ENCODE data around the gene ABCB11.
"Not testable (repeated sequence)": the region's sequence is repeated elsewhere in the genome, so short reads cannot be mapped to it uniquely, and the experiment has no call there.

The ABCB11 gene

DNA sequence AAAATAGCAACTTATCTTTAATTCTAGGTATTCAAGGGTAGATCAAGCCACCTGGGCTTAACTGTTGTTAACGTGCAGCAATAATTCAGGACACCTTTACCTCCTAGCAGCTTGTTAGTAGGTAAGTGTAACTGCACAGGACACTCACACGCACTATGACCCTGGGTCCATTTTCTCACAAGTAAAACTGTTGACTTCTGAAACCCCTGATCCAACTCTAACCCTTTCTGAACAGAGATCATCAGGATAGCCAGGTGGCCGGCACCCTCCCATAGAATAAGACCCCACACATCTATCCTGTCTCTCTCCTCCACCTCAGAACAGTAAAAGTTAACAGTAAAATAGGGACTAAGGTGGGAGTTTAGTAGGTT is 141.5 kb downstream of the ABCB11 start:
- DNase-seq (ENCODE audit: low read depth): peak; percentile 31
- TF ChIP-seq, protein P1, sequence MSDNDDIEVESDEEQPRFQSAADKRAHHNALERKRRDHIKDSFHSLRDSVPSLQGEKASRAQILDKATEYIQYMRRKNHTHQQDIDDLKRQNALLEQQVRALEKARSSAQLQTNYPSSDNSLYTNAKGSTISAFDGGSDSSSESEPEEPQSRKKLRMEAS (IDR thresholded peaks at IDR 0.05; ENCODE audit: low read depth, low read length): no peak
- TF ChIP-seq, protein P2, sequence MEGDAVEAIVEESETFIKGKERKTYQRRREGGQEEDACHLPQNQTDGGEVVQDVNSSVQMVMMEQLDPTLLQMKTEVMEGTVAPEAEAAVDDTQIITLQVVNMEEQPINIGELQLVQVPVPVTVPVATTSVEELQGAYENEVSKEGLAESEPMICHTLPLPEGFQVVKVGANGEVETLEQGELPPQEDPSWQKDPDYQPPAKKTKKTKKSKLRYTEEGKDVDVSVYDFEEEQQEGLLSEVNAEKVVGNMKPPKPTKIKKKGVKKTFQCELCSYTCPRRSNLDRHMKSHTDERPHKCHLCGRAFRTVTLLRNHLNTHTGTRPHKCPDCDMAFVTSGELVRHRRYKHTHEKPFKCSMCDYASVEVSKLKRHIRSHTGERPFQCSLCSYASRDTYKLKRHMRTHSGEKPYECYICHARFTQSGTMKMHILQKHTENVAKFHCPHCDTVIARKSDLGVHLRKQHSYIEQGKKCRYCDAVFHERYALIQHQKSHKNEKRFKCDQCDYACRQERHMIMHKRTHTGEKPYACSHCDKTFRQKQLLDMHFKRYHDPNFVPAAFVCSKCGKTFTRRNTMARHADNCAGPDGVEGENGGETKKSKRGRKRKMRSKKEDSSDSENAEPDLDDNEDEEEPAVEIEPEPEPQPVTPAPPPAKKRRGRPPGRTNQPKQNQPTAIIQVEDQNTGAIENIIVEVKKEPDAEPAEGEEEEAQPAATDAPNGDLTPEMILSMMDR (IDR thresholded peaks at IDR 0.05; ENCODE audit: low read depth, low read length): no peak
- TF ChIP-seq MYC (IDR thresholded peaks at IDR 0.05; ENCODE audit: low read depth, low read length) (no peak), POLR2A (IDR thresholded peaks at IDR 0.05; ENCODE audit: extremely low read depth, insufficient read length) (no peak)
- peak overlapping the region; percentile 94 for H3K4me3 ChIP-seq (ENCODE audit: low read depth, low read length)

DNA sequence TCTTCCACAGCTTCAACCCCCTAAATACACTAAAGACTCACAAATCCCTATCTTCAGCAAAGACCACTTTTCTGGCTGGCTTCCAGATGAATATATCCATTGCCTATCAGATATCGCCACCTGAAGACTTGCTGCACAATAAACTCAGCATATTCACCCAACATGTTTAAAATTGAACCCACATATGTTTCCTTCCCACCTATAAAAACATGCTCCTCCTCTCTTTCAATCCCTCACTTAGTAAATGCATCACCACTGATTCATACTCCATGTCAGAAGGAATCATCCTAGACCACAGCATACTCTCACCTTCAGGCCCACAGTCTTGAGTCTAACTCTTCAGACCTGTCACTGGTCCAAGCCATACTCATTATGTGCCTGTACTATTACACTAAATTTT is 146.1 kb downstream of the ABCB11 start:
- no peak overlapping the region for H3K4me3 ChIP-seq (ENCODE audit: low read depth, low read length)
- TF ChIP-seq, protein P1 (IDR thresholded peaks at IDR 0.05; ENCODE audit: low read depth, low read length): no peak
- TF ChIP-seq, protein P2 (IDR thresholded peaks at IDR 0.05; ENCODE audit: low read depth, low read length): no peak
- no peak for TF ChIP-seq POLR2A (IDR thresholded peaks at IDR 0.05; ENCODE audit: extremely low read depth, insufficient read length)
- no peak for TF ChIP-seq MYC (IDR thresholded peaks at IDR 0.05; ENCODE audit: low read depth, low read length)
- no peak for DNase-seq (ENCODE audit: low read depth)

DNA sequence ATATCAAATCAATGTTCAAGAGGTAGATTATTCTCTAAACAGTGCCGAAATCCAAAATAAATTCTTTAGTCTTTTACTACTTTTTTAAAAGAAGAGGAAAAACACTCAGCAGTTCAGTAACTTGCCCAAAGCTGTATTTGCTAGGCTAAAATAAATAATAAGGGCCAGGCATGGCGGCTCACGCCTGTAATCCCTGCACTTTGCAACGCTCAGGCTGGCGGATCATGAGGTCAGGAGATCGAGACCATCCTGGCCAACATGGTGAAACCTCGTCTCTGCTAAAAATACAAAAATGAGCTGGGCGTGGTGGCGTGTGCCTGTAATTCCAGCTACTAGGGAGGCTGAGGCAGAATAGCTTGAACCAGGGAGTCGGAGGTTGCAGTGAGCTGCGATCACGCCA is 149.0 kb downstream of the ABCB11 start:
- DNase-seq (ENCODE audit: low read depth); H3K4me3 ChIP-seq (ENCODE audit: low read depth, low read length): not testable (repeated sequence)

DNA sequence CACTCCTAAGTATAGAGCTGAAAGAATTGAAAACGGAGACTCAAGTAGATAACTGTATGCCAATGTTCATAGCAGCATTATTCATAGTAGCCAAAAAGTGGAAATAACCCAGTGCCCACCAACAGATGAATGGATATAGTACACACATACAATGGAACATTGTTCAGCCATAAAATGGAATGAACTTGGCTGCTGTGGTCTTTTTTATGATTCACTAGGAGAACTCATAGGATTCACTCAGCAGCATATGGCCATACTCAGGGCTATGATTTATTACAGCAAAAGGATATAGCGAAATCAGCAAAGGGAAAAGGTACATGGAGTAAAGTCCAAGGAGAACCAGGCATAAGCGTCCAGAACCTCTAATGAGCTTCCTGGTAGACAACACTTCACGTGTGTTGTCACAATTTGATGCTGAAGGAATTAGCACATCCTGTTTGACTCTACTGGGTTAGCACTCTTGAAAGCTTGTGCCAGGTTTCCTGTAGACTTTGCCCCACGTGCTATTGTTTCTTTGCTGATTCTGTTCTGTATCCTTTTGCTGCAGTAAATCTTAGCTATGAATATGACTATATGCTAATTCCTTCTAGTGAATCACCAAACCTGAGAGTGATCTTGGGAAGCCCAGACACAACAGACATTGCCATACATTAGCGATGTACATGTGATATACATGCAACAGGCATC is 156.6 kb downstream of the ABCB11 start:
- H3K4me3 ChIP-seq (ENCODE audit: low read depth, low read length): no peak overlapping the region
- TF ChIP-seq MYC (IDR thresholded peaks at IDR 0.05; ENCODE audit: low read depth, low read length) (no peak), POLR2A (IDR thresholded peaks at IDR 0.05; ENCODE audit: extremely low read depth, insufficient read length) (no peak)
- TF ChIP-seq, protein P1 (IDR thresholded peaks at IDR 0.05; ENCODE audit: low read depth, low read length): no peak
- TF ChIP-seq, protein P2 (IDR thresholded peaks at IDR 0.05; ENCODE audit: low read depth, low read length): no peak
- DNase-seq (ENCODE audit: low read depth): no peak

DNA sequence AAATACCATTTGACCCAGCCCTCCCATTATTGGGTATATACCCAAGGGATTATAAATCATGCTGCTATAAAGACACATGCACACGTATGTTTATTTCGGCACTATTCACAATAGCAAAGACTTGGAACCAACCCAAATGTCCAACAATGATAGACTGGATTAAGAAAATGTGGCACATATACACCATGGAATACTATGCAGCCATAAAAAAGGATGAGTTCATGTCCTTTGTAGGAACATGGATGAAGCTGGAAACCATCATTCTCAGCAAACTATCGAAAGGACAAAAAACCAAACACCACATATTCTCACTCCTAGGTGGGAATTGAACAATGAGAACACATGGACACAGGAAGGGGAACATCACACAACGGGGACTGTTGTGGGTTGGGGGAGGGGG is 160.3 kb downstream of the ABCB11 start:
- not testable (repeated sequence) for DNase-seq (ENCODE audit: low read depth); H3K4me3 ChIP-seq (ENCODE audit: low read depth, low read length)
